ENCODE data around the gene FLII. TPM values are rescaled to one million over a fixed set of nuclear protein-coding genes. Genes with fewer than 3 reads are reported as not detected.

FLII gene
- total and polyA plus RNA-seq, 2 experiments from 2014 or later: 175 to 373 TPM

- TF ChIP-seq, protein P1, sequence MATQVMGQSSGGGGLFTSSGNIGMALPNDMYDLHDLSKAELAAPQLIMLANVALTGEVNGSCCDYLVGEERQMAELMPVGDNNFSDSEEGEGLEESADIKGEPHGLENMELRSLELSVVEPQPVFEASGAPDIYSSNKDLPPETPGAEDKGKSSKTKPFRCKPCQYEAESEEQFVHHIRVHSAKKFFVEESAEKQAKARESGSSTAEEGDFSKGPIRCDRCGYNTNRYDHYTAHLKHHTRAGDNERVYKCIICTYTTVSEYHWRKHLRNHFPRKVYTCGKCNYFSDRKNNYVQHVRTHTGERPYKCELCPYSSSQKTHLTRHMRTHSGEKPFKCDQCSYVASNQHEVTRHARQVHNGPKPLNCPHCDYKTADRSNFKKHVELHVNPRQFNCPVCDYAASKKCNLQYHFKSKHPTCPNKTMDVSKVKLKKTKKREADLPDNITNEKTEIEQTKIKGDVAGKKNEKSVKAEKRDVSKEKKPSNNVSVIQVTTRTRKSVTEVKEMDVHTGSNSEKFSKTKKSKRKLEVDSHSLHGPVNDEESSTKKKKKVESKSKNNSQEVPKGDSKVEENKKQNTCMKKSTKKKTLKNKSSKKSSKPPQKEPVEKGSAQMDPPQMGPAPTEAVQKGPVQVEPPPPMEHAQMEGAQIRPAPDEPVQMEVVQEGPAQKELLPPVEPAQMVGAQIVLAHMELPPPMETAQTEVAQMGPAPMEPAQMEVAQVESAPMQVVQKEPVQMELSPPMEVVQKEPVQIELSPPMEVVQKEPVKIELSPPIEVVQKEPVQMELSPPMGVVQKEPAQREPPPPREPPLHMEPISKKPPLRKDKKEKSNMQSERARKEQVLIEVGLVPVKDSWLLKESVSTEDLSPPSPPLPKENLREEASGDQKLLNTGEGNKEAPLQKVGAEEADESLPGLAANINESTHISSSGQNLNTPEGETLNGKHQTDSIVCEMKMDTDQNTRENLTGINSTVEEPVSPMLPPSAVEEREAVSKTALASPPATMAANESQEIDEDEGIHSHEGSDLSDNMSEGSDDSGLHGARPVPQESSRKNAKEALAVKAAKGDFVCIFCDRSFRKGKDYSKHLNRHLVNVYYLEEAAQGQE (IDR thresholded peaks at IDR 0.05; ENCODE audit: unreplicated experiment): no peak
- no peak for TF ChIP-seq POLR2AphosphoS5 (IDR thresholded peaks at IDR 0.05; ENCODE audit: low read depth)
Observed at GRCh38 chr17:18229771-18230170, 28.8 kb downstream of the FLII start (continued).

DNA sequence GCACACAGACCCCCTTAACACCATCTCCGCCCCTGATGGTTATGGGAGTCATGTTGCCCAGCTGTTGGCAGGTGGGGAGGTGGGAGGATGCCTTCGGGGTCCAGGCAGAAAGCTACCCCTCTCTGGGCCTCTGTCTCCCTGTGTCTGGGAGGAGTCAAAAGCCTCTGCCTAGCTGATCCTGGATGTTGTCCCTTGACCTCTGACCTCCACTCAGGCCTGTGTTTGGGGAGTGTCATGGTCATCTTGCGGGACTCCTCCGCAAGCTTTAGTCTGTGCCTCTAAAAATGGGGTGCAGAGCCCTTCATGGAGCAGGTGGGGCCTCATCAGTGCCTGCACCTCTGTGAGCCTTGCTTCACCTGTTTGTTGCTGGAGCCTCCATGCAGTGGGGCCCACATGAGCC, 29.3 kb downstream of the FLII start:
- H3K4me3 ChIP-seq: no peak overlapping the region
- no peak overlapping the region for H3K27ac ChIP-seq (ENCODE audit: low read depth)
- Mint-ChIP-seq H3K9me3 (no peaks in the 10 kb centered on the region), H3K4me1 (peaks cover 19% of the 10 kb centered on the region), H3K27ac (no peak overlapping the region), H3K4me3 (no peak overlapping the region), H3K27me3 (ENCODE audit: insufficient read depth, low read depth, poor library complexity) (peaks cover 12% of the 10 kb centered on the region), H3K36me3 (ENCODE audit: low read depth) (peaks cover 2% of the 10 kb centered on the region; the same call in 1 of the 3 replicates)
- no peaks in the 10 kb centered on the region for H3K9me2 ChIP-seq (ENCODE audit: insufficient read depth)
- no peak for DNase-seq (ENCODE audit: low spot score)
- no peaks in the 10 kb centered on the region for H3K27me3 ChIP-seq (ENCODE audit: insufficient read depth)
- ATAC-seq: no peak
- no peak overlapping the region for H2AFZ ChIP-seq
- H3K4me1 ChIP-seq (ENCODE audit: insufficient read depth): peaks cover 8% of the 10 kb centered on the region
- peaks cover 4% of the 10 kb centered on the region for H4K20me1 ChIP-seq (replicated peaks; ENCODE audit: insufficient read depth)
- no peaks in the 10 kb centered on the region for H3K36me3 ChIP-seq (ENCODE audit: insufficient read depth)
- H3F3A ChIP-seq (replicated peaks; ENCODE audit: low read depth): no peaks in the 10 kb centered on the region
- no peak overlapping the region for H3K4me2 ChIP-seq
- peaks cover 58% of the 10 kb centered on the region for H3K79me2 ChIP-seq (replicated peaks; ENCODE audit: insufficient read depth)
- no peak for TF ChIP-seq EZH2 (IDR thresholded peaks at IDR 0.05; ENCODE audit: low read depth, unreplicated experiment)
- TF ChIP-seq STAT1 (IDR thresholded peaks at IDR 0.05; ENCODE audit: unreplicated experiment): no peak
- no peak for TF ChIP-seq POLR2AphosphoS5 (IDR thresholded peaks at IDR 0.05; ENCODE audit: low read depth)
- TF ChIP-seq CTCF (conservative IDR thresholded peaks at IDR 0.05; ENCODE audit: low read depth in 2 of 2): no peak
- no peak for TF ChIP-seq ETS1 (IDR thresholded peaks at IDR 0.05)
- TF ChIP-seq ZNF331 (CRISPR knock-in tag; IDR thresholded peaks at IDR 0.05; ENCODE audit: low read depth): no peak
- TF ChIP-seq EZH2phosphoT487 (IDR thresholded peaks at IDR 0.05; ENCODE audit: unreplicated experiment): no peak
- no peak for TF ChIP-seq CREB1 (CRISPR knock-in tag; IDR thresholded peaks at IDR 0.05; ENCODE audit: low read depth)
- no peak for TF ChIP-seq ZNF114 (CRISPR knock-in tag; IDR thresholded peaks at IDR 0.05)
- TF ChIP-seq, protein P2, sequence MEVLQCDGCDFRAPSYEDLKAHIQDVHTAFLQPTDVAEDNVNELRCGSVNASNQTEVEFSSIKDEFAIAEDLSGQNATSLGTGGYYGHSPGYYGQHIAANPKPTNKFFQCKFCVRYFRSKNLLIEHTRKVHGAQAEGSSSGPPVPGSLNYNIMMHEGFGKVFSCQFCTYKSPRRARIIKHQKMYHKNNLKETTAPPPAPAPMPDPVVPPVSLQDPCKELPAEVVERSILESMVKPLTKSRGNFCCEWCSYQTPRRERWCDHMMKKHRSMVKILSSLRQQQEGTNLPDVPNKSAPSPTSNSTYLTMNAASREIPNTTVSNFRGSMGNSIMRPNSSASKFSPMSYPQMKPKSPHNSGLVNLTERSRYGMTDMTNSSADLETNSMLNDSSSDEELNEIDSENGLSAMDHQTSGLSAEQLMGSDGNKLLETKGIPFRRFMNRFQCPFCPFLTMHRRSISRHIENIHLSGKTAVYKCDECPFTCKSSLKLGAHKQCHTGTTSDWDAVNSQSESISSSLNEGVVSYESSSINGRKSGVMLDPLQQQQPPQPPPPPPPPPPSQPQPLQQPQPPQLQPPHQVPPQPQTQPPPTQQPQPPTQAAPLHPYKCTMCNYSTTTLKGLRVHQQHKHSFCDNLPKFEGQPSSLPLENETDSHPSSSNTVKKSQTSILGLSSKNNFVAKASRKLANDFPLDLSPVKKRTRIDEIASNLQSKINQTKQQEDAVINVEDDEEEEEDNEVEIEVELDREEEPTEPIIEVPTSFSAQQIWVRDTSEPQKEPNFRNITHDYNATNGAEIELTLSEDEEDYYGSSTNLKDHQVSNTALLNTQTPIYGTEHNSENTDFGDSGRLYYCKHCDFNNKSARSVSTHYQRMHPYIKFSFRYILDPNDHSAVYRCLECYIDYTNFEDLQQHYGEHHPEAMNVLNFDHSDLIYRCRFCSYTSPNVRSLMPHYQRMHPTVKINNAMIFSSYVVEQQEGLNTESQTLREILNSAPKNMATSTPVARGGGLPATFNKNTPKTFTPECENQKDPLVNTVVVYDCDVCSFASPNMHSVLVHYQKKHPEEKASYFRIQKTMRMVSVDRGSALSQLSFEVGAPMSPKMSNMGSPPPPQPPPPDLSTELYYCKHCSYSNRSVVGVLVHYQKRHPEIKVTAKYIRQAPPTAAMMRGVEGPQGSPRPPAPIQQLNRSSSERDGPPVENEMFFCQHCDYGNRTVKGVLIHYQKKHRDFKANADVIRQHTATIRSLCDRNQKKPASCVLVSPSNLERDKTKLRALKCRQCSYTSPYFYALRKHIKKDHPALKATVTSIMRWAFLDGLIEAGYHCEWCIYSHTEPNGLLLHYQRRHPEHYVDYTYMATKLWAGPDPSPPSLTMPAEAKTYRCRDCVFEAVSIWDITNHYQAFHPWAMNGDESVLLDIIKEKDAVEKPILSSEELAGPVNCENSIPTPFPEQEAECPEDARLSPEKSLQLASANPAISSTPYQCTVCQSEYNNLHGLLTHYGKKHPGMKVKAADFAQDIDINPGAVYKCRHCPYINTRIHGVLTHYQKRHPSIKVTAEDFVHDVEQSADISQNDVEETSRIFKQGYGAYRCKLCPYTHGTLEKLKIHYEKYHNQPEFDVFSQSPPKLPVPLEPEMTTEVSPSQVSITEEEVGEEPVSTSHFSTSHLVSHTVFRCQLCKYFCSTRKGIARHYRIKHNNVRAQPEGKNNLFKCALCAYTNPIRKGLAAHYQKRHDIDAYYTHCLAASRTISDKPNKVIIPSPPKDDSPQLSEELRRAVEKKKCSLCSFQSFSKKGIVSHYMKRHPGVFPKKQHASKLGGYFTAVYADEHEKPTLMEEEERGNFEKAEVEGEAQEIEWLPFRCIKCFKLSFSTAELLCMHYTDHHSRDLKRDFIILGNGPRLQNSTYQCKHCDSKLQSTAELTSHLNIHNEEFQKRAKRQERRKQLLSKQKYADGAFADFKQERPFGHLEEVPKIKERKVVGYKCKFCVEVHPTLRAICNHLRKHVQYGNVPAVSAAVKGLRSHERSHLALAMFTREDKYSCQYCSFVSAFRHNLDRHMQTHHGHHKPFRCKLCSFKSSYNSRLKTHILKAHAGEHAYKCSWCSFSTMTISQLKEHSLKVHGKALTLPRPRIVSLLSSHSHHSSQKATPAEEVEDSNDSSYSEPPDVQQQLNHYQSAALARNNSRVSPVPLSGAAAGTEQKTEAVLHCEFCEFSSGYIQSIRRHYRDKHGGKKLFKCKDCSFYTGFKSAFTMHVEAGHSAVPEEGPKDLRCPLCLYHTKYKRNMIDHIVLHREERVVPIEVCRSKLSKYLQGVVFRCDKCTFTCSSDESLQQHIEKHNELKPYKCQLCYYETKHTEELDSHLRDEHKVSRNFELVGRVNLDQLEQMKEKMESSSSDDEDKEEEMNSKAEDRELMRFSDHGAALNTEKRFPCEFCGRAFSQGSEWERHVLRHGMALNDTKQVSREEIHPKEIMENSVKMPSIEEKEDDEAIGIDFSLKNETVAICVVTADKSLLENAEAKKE (CRISPR knock-in tag; IDR thresholded peaks at IDR 0.05): no peak
- no peak for TF ChIP-seq JUNB (IDR thresholded peaks at IDR 0.05; ENCODE audit: unreplicated experiment)
